Ishikawa (cell line): ENCODE results near the gene DAD1.

Source experiments
- CEBPB ChIP-seq: IDR thresholded peaks from 2 replicates; pipeline ENCODE4 v1.6.1; 2012
- CREB1 ChIP-seq: IDR thresholded peaks from 2 replicates; pipeline ENCODE4 v1.6.1; 2012; ENCODE audit warnings: low read depth
- EGR1 ChIP-seq: IDR thresholded peaks from 2 replicates; pipeline ENCODE4 v1.6.1; 2012
- EP300 ChIP-seq: IDR thresholded peaks from 2 replicates; pipeline ENCODE4 v1.6.1; 2012; ENCODE audit warnings: borderline replicate concordance
- FOXM1 ChIP-seq: IDR thresholded peaks from 2 replicates; pipeline ENCODE4 v1.6.1; 2012; ENCODE audit warnings: low read depth, borderline replicate concordance
- NFIC ChIP-seq: IDR thresholded peaks from 2 replicates; pipeline ENCODE4 v1.6.1; 2012
- RAD21 ChIP-seq: IDR thresholded peaks from 2 replicates; pipeline ENCODE4 v1.6.1; 2012; ENCODE audit warnings: low read depth
- TAF1 ChIP-seq: IDR thresholded peaks from 2 replicates; pipeline ENCODE4 v1.6.1; 2012; ENCODE audit warnings: low read depth, mild to moderate bottlenecking
- TCF12 ChIP-seq: IDR thresholded peaks from 2 replicates; pipeline ENCODE4 v1.6.1; 2012; ENCODE audit warnings: low read depth
- TEAD4 ChIP-seq: IDR thresholded peaks from 2 replicates; pipeline ENCODE4 v1.6.1; 2012
- USF1 ChIP-seq: IDR thresholded peaks from 2 replicates; pipeline ENCODE4 v1.6.1; 2012
- YY1 ChIP-seq: IDR thresholded peaks from 2 replicates; pipeline ENCODE4 v1.6.1; 2012; ENCODE audit warnings: low read depth
- ZBTB7A ChIP-seq: IDR thresholded peaks from 2 replicates; pipeline ENCODE4 v1.6.1; 2012; ENCODE audit warnings: low read depth
- TF ChIP-seq, protein P1 (sequence below): IDR thresholded peaks from 2 replicates; pipeline ENCODE4 v1.6.1; 2012; ENCODE audit warnings: low read depth, mild to moderate bottlenecking
- TF ChIP-seq, protein P2 (sequence below): IDR thresholded peaks from 2 replicates; pipeline ENCODE4 v1.6.1; 2012

DAD1 gene

GRCh38 chr14:22598099-22598895, 9.3 kb upstream of the DAD1 start, which contains the start of gene ABHD4:
Gene ABHD4, plus strand, starts transcription at chr14:22598300. Its CDS starts 7 bp downstream, at chr14:22598307.
- TF ChIP-seq ZBTB7A, result peak; percentile 72; the same call in 1 of the 2 replicates
- TF ChIP-seq EP300, result no peak
- TF ChIP-seq TAF1, result 0 out of 2 replicates have a peak, but pooled peaks have one; percentile 63
- peak; percentile 59; the same call in 1 of the 2 replicates for TF ChIP-seq YY1
- TF ChIP-seq, protein P1, sequence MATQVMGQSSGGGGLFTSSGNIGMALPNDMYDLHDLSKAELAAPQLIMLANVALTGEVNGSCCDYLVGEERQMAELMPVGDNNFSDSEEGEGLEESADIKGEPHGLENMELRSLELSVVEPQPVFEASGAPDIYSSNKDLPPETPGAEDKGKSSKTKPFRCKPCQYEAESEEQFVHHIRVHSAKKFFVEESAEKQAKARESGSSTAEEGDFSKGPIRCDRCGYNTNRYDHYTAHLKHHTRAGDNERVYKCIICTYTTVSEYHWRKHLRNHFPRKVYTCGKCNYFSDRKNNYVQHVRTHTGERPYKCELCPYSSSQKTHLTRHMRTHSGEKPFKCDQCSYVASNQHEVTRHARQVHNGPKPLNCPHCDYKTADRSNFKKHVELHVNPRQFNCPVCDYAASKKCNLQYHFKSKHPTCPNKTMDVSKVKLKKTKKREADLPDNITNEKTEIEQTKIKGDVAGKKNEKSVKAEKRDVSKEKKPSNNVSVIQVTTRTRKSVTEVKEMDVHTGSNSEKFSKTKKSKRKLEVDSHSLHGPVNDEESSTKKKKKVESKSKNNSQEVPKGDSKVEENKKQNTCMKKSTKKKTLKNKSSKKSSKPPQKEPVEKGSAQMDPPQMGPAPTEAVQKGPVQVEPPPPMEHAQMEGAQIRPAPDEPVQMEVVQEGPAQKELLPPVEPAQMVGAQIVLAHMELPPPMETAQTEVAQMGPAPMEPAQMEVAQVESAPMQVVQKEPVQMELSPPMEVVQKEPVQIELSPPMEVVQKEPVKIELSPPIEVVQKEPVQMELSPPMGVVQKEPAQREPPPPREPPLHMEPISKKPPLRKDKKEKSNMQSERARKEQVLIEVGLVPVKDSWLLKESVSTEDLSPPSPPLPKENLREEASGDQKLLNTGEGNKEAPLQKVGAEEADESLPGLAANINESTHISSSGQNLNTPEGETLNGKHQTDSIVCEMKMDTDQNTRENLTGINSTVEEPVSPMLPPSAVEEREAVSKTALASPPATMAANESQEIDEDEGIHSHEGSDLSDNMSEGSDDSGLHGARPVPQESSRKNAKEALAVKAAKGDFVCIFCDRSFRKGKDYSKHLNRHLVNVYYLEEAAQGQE, result no peak
- peak; percentile 88 for TF ChIP-seq USF1

DNA sequence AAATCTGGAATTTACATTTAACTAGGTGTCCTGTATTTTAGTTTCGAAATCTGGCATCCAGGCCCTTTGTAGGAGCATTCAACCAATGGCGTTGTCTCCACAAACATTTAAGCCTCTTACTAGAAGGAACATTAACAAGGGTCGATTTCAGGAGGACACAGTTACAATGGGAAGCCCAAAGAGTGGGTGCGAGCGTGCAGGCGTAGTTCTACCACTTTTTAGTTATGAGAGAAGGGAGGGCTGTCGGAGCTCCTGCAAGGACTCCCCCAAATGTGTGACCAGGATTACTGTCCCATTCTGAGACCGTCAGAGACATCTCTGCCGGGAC, 8.7 kb upstream of the DAD1 start:
- TF ChIP-seq TCF12 (no peak), TAF1 (no peak), EGR1 (no peak), YY1 (no peak), ZBTB7A (no peak), RAD21 (no peak), NFIC (no peak), CEBPB (no peak), CREB1 (no peak), FOXM1 (no peak), EP300 (no peak), TEAD4 (no peak), USF1 (no peak)
- TF ChIP-seq, protein P1, result no peak
- TF ChIP-seq, protein P2, sequence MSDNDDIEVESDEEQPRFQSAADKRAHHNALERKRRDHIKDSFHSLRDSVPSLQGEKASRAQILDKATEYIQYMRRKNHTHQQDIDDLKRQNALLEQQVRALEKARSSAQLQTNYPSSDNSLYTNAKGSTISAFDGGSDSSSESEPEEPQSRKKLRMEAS, result no peak

GRCh38 chr14:22597265-22597664, 8.2 kb upstream of the DAD1 start:
- TF ChIP-seq USF1 (no peak), TEAD4 (no peak), CREB1 (no peak), YY1 (no peak), EP300 (no peak), RAD21 (no peak), ZBTB7A (no peak), TCF12 (no peak), FOXM1 (no peak), CEBPB (no peak)

- TF ChIP-seq YY1, result no peak
- no peak for TF ChIP-seq CEBPB
- TF ChIP-seq FOXM1, result no peak
- no peak for TF ChIP-seq ZBTB7A
- TF ChIP-seq RAD21, result no peak
- TF ChIP-seq EGR1, result no peak
- TF ChIP-seq, protein P2, result no peak
- TF ChIP-seq, protein P1, result no peak
- TF ChIP-seq EP300, result no peak
- TF ChIP-seq TAF1, result no peak
- TF ChIP-seq NFIC, result no peak
- TF ChIP-seq CREB1, result no peak
- no peak for TF ChIP-seq TCF12
- no peak for TF ChIP-seq TEAD4
- TF ChIP-seq USF1, result no peak
These were observed 7.4 kb upstream of the DAD1 start for GRCh38 chr14:22596354-22596879.
